CD4-positive, alpha-beta T cell (primary cell): ENCODE measurements around the gene CFAP298. TPM values are rescaled to one million over a fixed set of nuclear protein-coding genes. Genes with fewer than 3 reads are reported as not detected.

Source experiments
- ATAC-seq: fragments of 200-7000 bp; cut with Tn5 transposase; one replicate; pipeline ENCODE4 v1.10.0; 2022; ENCODE audit warnings: mild to moderate bottlenecking; ENCODE audit not compliant: poor library complexity
- CTCF ChIA-PET: fragments of 350-600 bp; sonication (Branson Sonifier 250); formaldehyde crosslinking; loops from one replicate; lab custom pipeline; 2021; ENCODE audit warnings: antibody characterized with exemption, inconsistent platforms; lab: Charles Lee
- POLR2A ChIA-PET: fragments of 350-600 bp; sonication (Branson Sonifier 250); formaldehyde crosslinking; loops from one replicate; lab custom pipeline; 2021; ENCODE audit warnings: antibody characterized with exemption, inconsistent platforms; lab: Charles Lee
- DNase-seq, 14 experiments: peaks; one replicate each; pipeline ENCODE4 v3.0.0-alpha.2; 2013 to 2020; ENCODE audit warnings: mixed read lengths in 2 of 14
- H3K27ac ChIP-seq, 2 donors: one replicate each; pipeline versions ENCODE4 v1.5.1 to v1.7.0; 2013; ENCODE audit warnings: low read length in 2 of 2, low read depth in 1 of 2, mild to moderate bottlenecking in 1 of 2
- H3K27me3 ChIP-seq, 2 experiments: 1 replicate in 1 of 2; 2 replicates in 1 of 2; pipeline versions ENCODE4 v1.6.1 to v1.7.0; 2013; ENCODE audit warnings: low read length in 2 of 2, control low read depth in 1 of 2, mild to moderate bottlenecking in 1 of 2, moderate library complexity in 1 of 2; ENCODE audit not compliant: insufficient read depth in 2 of 2, control insufficient read depth in 1 of 2
- H3K36me3 ChIP-seq: one replicate; pipeline ENCODE4 v1.6.1; 2013; ENCODE audit warnings: low read length, control low read depth; ENCODE audit not compliant: insufficient read depth
- H3K4me1 ChIP-seq: one replicate; pipeline ENCODE4 v1.6.1; 2013; ENCODE audit warnings: low read length, control low read depth; ENCODE audit not compliant: insufficient read depth
- H3K4me3 ChIP-seq: one replicate; pipeline ENCODE4 v1.5.1; 2013; ENCODE audit warnings: mild to moderate bottlenecking, low read length, moderate library complexity
- H3K9me3 ChIP-seq, 2 experiments: 1 replicate in 1 of 2; 2 replicates in 1 of 2; pipeline versions ENCODE4 v1.6.1 to v1.7.0; 2013; ENCODE audit warnings: low read length in 2 of 2, mild to moderate bottlenecking in 2 of 2, control low read depth in 1 of 2, moderate library complexity in 1 of 2; ENCODE audit not compliant: control insufficient read depth in 1 of 2, insufficient read depth in 1 of 2
- H3K27ac Mint-ChIP-seq: one replicate; pipeline ENCODE4 v1.8.0; 2020; ENCODE audit warnings: mixed read lengths
- H3K27me3 Mint-ChIP-seq: one replicate; pipeline ENCODE4 v1.8.0; 2021; ENCODE audit warnings: mixed read lengths
- H3K36me3 Mint-ChIP-seq: one replicate; pipeline ENCODE4 v1.8.0; 2021; ENCODE audit warnings: low read depth, mixed read lengths
- H3K4me1 Mint-ChIP-seq: one replicate; pipeline ENCODE4 v1.8.0; 2021; ENCODE audit warnings: low read depth, mixed read lengths
- H3K4me3 Mint-ChIP-seq: one replicate; pipeline ENCODE4 v1.8.0; 2020; ENCODE audit warnings: mild to moderate bottlenecking, mixed read lengths
- H3K9me3 Mint-ChIP-seq: one replicate; pipeline ENCODE4 v1.8.0; 2020; ENCODE audit warnings: mixed read lengths
- intact Hi-C, 2 experiments: fragments of 100-400 bp; cut with DNase I in 1 of 2; cut with micrococcal nuclease in 1 of 2; formaldehyde crosslinking; loops; one replicate each; pipeline versions ENCODE4 v1.15.1 to v1.9.0; 2023 to 2025; cut with DNase I, micrococcal nuclease
- total RNA-seq, 174 experiments: library from RNA in 2 of 174; stranded (reverse) in 2 of 174; gene quantifications; one replicate each; pipeline ENCODE4 v1.2.3 and lab custom pipeline; 2021 to 2026
- TF ChIP-seq, protein P1 (sequence below): fragments of 200-600 bp; IDR thresholded peaks from one replicate; pipeline ENCODE4 v1.8.0; 2022; ENCODE audit warnings: antibody characterized with exemption, mild to moderate bottlenecking

Gene CFAP298
- total RNA-seq, 2 experiments from 2014 or later = 7.6 to 9.4 TPM

DNA sequence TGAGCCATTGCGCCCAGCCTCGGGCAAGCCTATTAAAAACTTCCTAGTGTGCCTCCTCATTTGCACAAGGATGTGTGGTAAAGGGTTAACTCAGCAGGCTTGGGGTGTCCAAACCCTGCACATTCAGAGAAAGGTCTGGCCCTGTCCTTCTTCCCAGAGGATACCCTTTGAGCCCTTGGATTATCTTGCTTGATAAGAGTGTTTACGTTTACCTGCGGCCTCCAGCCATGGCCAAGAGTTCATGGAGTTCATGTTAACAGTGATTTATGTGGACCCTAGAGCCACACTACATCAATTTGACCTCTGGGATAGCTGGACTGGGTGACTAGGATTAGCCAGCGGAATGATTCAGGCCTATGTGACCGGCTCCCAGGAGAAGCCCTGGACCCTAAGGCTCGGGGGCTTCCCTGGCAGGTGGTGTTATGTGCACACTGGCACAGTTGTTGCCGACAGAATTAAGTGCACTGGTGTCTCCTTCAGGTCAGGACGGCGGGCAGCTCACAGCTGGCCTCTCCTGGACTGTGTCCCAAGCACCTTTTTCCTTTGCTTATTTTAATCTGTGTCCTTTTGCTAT, 19.2 kb downstream of the CFAP298 start:
- no peaks in the 10 kb centered on the region for H3K4me1 ChIP-seq
- intact Hi-C loops = no loop called here
- Mint-ChIP-seq H3K4me1 (no peaks in the 10 kb centered on the region), H3K36me3 (no peaks in the 10 kb centered on the region), H3K9me3 (no peaks in the 10 kb centered on the region), H3K27ac (no peak overlapping the region), H3K4me3 (no peak overlapping the region), H3K27me3 (no peaks in the 10 kb centered on the region)
- H3K27ac ChIP-seq = no peak overlapping the region
- H3K27me3 ChIP-seq = no peaks in the 10 kb centered on the region
- no peak overlapping the region for H3K4me3 ChIP-seq
- no peaks in the 10 kb centered on the region for H3K9me3 ChIP-seq
- H3K36me3 ChIP-seq = no peaks in the 10 kb centered on the region
- POLR2A ChIA-PET = no interaction called here
- CTCF ChIA-PET = no interaction called here
- TF ChIP-seq, protein P1, sequence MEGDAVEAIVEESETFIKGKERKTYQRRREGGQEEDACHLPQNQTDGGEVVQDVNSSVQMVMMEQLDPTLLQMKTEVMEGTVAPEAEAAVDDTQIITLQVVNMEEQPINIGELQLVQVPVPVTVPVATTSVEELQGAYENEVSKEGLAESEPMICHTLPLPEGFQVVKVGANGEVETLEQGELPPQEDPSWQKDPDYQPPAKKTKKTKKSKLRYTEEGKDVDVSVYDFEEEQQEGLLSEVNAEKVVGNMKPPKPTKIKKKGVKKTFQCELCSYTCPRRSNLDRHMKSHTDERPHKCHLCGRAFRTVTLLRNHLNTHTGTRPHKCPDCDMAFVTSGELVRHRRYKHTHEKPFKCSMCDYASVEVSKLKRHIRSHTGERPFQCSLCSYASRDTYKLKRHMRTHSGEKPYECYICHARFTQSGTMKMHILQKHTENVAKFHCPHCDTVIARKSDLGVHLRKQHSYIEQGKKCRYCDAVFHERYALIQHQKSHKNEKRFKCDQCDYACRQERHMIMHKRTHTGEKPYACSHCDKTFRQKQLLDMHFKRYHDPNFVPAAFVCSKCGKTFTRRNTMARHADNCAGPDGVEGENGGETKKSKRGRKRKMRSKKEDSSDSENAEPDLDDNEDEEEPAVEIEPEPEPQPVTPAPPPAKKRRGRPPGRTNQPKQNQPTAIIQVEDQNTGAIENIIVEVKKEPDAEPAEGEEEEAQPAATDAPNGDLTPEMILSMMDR = no peak
- ATAC-seq (no peak), DNase-seq (no peak)

DNA sequence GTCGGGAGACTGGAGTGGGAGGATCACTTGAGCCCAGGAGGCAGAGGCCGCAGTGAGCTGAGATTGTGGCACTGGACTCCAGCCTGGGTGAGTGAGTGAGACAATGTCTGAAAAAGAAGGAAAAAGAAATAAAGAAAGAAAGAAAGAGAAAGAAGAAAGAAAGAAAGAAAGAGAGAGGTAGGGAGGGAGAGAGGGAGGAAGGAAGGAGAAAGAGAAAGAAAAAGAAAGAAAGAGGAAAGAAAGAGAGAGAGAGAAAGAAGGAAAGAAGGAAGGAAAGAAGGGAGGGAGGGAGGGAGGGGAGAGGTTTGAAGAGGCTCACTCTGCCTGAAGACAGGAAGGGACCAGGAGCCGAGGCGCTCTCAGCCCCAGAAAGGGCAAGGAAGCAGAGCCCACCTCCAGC, 22.0 kb downstream of the CFAP298 start:
- intact Hi-C loops = no loop called here
- POLR2A ChIA-PET = no interaction called here
- DNase-seq (no peak), ATAC-seq (no peak)
- Histone ChIP-seq H3K9me3 (no peaks in the 10 kb centered on the region), H3K27ac (no peak overlapping the region), H3K36me3 (no peaks in the 10 kb centered on the region), H3K4me1 (no peaks in the 10 kb centered on the region), H3K27me3 (no peaks in the 10 kb centered on the region), H3K4me3 (no peak overlapping the region)
- H3K4me3 Mint-ChIP-seq = no peak overlapping the region
- H3K27ac Mint-ChIP-seq = no peak overlapping the region
- H3K36me3 Mint-ChIP-seq = no peaks in the 10 kb centered on the region
- TF ChIP-seq, protein P1 = no peak
- no peaks in the 10 kb centered on the region for H3K9me3 Mint-ChIP-seq
- CTCF ChIA-PET = no interaction called here
- H3K4me1 Mint-ChIP-seq = no peaks in the 10 kb centered on the region
- H3K27me3 Mint-ChIP-seq = no peaks in the 10 kb centered on the region

DNA sequence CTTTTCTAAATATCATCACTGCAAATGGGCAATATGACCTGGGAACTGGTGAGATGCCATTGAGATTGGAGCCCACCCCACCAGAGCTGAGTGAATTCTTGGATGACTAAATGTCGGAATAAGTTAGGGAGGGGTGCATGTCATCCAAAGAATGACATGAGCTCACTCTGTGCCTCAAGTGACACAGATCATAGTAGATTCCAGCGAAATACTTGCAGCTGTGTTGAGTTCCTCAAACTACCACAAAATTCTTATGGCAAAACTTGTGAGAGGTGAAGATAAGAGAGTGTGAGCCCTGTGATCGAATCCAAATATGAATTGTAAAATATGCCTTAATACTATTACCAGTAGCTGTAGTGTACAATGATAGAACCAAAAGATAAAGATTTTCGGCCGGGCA, 24.5 kb downstream of the CFAP298 start:
- no peaks in the 10 kb centered on the region for H3K36me3 Mint-ChIP-seq
- DNase-seq = no peak
- H3K9me3 Mint-ChIP-seq = no peaks in the 10 kb centered on the region
- Histone ChIP-seq H3K27me3 (no peaks in the 10 kb centered on the region), H3K36me3 (no peaks in the 10 kb centered on the region), H3K4me1 (no peaks in the 10 kb centered on the region), H3K9me3 (peaks cover 0 to 5% of the 10 kb centered on the region in 2 experiments), H3K27ac (no peak overlapping the region), H3K4me3 (no peak overlapping the region)
- CTCF ChIA-PET = no interaction called here
- H3K4me3 Mint-ChIP-seq = no peak overlapping the region
- TF ChIP-seq, protein P1 = no peak
- no peaks in the 10 kb centered on the region for H3K27me3 Mint-ChIP-seq
- POLR2A ChIA-PET = no interaction called here
- no peak overlapping the region for H3K27ac Mint-ChIP-seq
- ATAC-seq = no peak
- H3K4me1 Mint-ChIP-seq = no peaks in the 10 kb centered on the region
- intact Hi-C loops = no loop called here
